Measurements from ENCODE around the gene FANCI.

Gene FANCI

GRCh38 chr15:89356634-89357298 lies 113.0 kb downstream of the FANCI start:
- TF ChIP-seq CTCF (IDR thresholded peaks at IDR 0.05; ENCODE audit: control insufficient read depth, extremely low read depth, insufficient read depth) = peak; percentile 87
- no peak for DNase-seq (ENCODE audit: low read depth)
- H3K4me3 ChIP-seq (ENCODE audit: low read depth, low read length) = no peak overlapping the region

- peak overlapping the region; percentile 47 for H3K4me3 ChIP-seq (ENCODE audit: low read depth, low read length)
- no peak for TF ChIP-seq CTCF (IDR thresholded peaks at IDR 0.05; ENCODE audit: control insufficient read depth, extremely low read depth, insufficient read depth)
- no peak for DNase-seq (ENCODE audit: low read depth)
Observed at GRCh38 chr15:89358435-89358754, 114.6 kb downstream of the FANCI start.

- peak overlapping the region; percentile 47 for H3K4me3 ChIP-seq (ENCODE audit: low read depth, low read length)
- DNase-seq (ENCODE audit: low read depth) = peak; percentile 26
- TF ChIP-seq CTCF (IDR thresholded peaks at IDR 0.05; ENCODE audit: control insufficient read depth, extremely low read depth, insufficient read depth) = peak; percentile 99
Observed at GRCh38 chr15:89358755-89359439, 115.1 kb downstream of the FANCI start.

GRCh38 chr15:89359471-89360293 lies 115.9 kb downstream of the FANCI start:
- TF ChIP-seq CTCF (IDR thresholded peaks at IDR 0.05; ENCODE audit: control insufficient read depth, extremely low read depth, insufficient read depth) = no peak
- no peak overlapping the region for H3K4me3 ChIP-seq (ENCODE audit: low read depth, low read length)
- no peak for DNase-seq (ENCODE audit: low read depth)

- no peak for TF ChIP-seq CTCF (IDR thresholded peaks at IDR 0.05; ENCODE audit: control insufficient read depth, extremely low read depth, insufficient read depth)
- DNase-seq (ENCODE audit: low read depth) = no peak
- no peak overlapping the region for H3K4me3 ChIP-seq (ENCODE audit: low read depth, low read length)
Observed at GRCh38 chr15:89360294-89360971, 116.7 kb downstream of the FANCI start.

- TF ChIP-seq CTCF (IDR thresholded peaks at IDR 0.05; ENCODE audit: control insufficient read depth, extremely low read depth, insufficient read depth) = 0 out of 2 replicates have a peak, but pooled peaks have one; percentile 2
- H3K4me3 ChIP-seq (ENCODE audit: low read depth, low read length) = no peak overlapping the region
- no peak for DNase-seq (ENCODE audit: low read depth)
Observed at GRCh38 chr15:89361451-89362202, 117.8 kb downstream of the FANCI start.

Measured in LNCaP clone FGC (cell line).